ENCODE results near the gene MYB. TPM values are rescaled to one million over a fixed set of nuclear protein-coding genes. Genes with fewer than 3 reads are reported as not detected.

MYB gene
- total and polyA plus RNA-seq, 2 experiments from 2014 or later = 0.10 to 1.2 TPM

GRCh38 chr6:135165031-135165430, 16.1 kb upstream of the MYB start:
- Histone ChIP-seq H3K4me1 (ENCODE audit: insufficient read depth) (no peaks in the 10 kb centered on the region), H3K9me2 (ENCODE audit: insufficient read depth) (no peaks in the 10 kb centered on the region), H3K36me3 (ENCODE audit: low read depth) (no peaks in the 10 kb centered on the region), H3K27me3 (replicated peaks; ENCODE audit: insufficient read depth) (no peaks in the 10 kb centered on the region), H3K27ac (no peak overlapping the region), H3K79me2 (ENCODE audit: insufficient read depth) (no peaks in the 10 kb centered on the region), H3K4me2 (ENCODE audit: unreplicated experiment) (no peak overlapping the region), H3K9me3 (ENCODE audit: low read depth) (no peaks in the 10 kb centered on the region), H3K4me3 (no peak overlapping the region), H2AFZ (no peak overlapping the region), H4K20me1 (ENCODE audit: insufficient read depth) (no peaks in the 10 kb centered on the region), H3F3A (ENCODE audit: insufficient read depth) (no peaks in the 10 kb centered on the region), H3K9ac (no peak overlapping the region)
- WGBS, 2 experiments (ENCODE audit: low coverage in 1 of 2, low lambda C conversion rate in 2 of 2, missing lambda C conversion rate in 2 of 2) = 35 to 43% methylated on average over 2 of the region's 2 CpGs
- DNase-seq = no peak
- in situ Hi-C loops (cut with MboI) = no loop called here
- no peak for TF ChIP-seq EZH2phosphoT487 (IDR thresholded peaks at IDR 0.05; ENCODE audit: insufficient read depth, low read depth)
- no peak for TF ChIP-seq EZH2 (IDR thresholded peaks at IDR 0.05; ENCODE audit: insufficient read depth, poor library complexity, severe bottlenecking)

GRCh38 chr6:135166515-135166914, 14.6 kb upstream of the MYB start:
- 73 to 84% methylated on average over 3 of the region's 3 CpGs for WGBS, 2 experiments (ENCODE audit: low coverage in 1 of 2, low lambda C conversion rate in 2 of 2, missing lambda C conversion rate in 2 of 2)

GRCh38 chr6:135167617-135168016, 13.5 kb upstream of the MYB start:
- Histone ChIP-seq H3K4me2 (ENCODE audit: unreplicated experiment) (no peak overlapping the region), H2AFZ (no peak overlapping the region), H3K4me3 (no peak overlapping the region), H3K36me3 (ENCODE audit: low read depth) (no peaks in the 10 kb centered on the region), H3K27ac (no peak overlapping the region), H3F3A (ENCODE audit: insufficient read depth) (no peaks in the 10 kb centered on the region), H3K9me3 (ENCODE audit: low read depth) (no peaks in the 10 kb centered on the region), H3K4me1 (ENCODE audit: insufficient read depth) (no peaks in the 10 kb centered on the region), H3K27me3 (replicated peaks; ENCODE audit: insufficient read depth) (no peaks in the 10 kb centered on the region), H3K9me2 (ENCODE audit: insufficient read depth) (no peaks in the 10 kb centered on the region), H3K9ac (no peak overlapping the region), H3K79me2 (ENCODE audit: insufficient read depth) (no peaks in the 10 kb centered on the region), H4K20me1 (ENCODE audit: insufficient read depth) (no peaks in the 10 kb centered on the region)
- WGBS, 2 experiments (ENCODE audit: low coverage in 1 of 2, low lambda C conversion rate in 2 of 2, missing lambda C conversion rate in 2 of 2) = 86 to 96% methylated on average over 1 of the region's 1 CpG
- in situ Hi-C loops (cut with MboI) = no loop called here
- DNase-seq = no peak
- TF ChIP-seq EZH2 (IDR thresholded peaks at IDR 0.05; ENCODE audit: insufficient read depth, poor library complexity, severe bottlenecking) (no peak), EZH2phosphoT487 (IDR thresholded peaks at IDR 0.05; ENCODE audit: insufficient read depth, low read depth) (no peak)

More at GRCh38 chr6:135166515-135166914, 14.6 kb upstream of the MYB start:
- Histone ChIP-seq H3K36me3 (ENCODE audit: low read depth) (no peaks in the 10 kb centered on the region), H3K4me3 (no peak overlapping the region), H3K79me2 (ENCODE audit: insufficient read depth) (no peaks in the 10 kb centered on the region), H3F3A (ENCODE audit: insufficient read depth) (no peaks in the 10 kb centered on the region), H3K9me2 (ENCODE audit: insufficient read depth) (no peaks in the 10 kb centered on the region), H3K9ac (no peak overlapping the region), H3K4me2 (ENCODE audit: unreplicated experiment) (no peak overlapping the region), H3K4me1 (ENCODE audit: insufficient read depth) (no peaks in the 10 kb centered on the region), H3K27me3 (replicated peaks; ENCODE audit: insufficient read depth) (no peaks in the 10 kb centered on the region), H4K20me1 (ENCODE audit: insufficient read depth) (no peaks in the 10 kb centered on the region), H3K27ac (no peak overlapping the region), H2AFZ (no peak overlapping the region), H3K9me3 (ENCODE audit: low read depth) (no peaks in the 10 kb centered on the region)
- TF ChIP-seq EZH2 (IDR thresholded peaks at IDR 0.05; ENCODE audit: insufficient read depth, poor library complexity, severe bottlenecking) = no peak
- no peak for DNase-seq
- in situ Hi-C loops (cut with MboI) = no loop called here

GRCh38 chr6:135168766-135169165, 12.3 kb upstream of the MYB start:
- H4K20me1 ChIP-seq (ENCODE audit: insufficient read depth) = no peaks in the 10 kb centered on the region
- no peaks in the 10 kb centered on the region for H3K79me2 ChIP-seq (ENCODE audit: insufficient read depth)
- TF ChIP-seq EZH2 (IDR thresholded peaks at IDR 0.05; ENCODE audit: insufficient read depth, poor library complexity, severe bottlenecking) (no peak), EZH2phosphoT487 (IDR thresholded peaks at IDR 0.05; ENCODE audit: insufficient read depth, low read depth) (no peak)
- no peaks in the 10 kb centered on the region for H3K9me3 ChIP-seq (ENCODE audit: low read depth)
- in situ Hi-C loops (cut with MboI) = no loop called here
- H3K27me3 ChIP-seq (replicated peaks; ENCODE audit: insufficient read depth) = no peaks in the 10 kb centered on the region
- no peak overlapping the region for H3K9ac ChIP-seq
- no peaks in the 10 kb centered on the region for H3K4me1 ChIP-seq (ENCODE audit: insufficient read depth)
- DNase-seq = no peak
- H2AFZ ChIP-seq = no peak overlapping the region
- no peaks in the 10 kb centered on the region for H3K9me2 ChIP-seq (ENCODE audit: insufficient read depth)
- no peaks in the 10 kb centered on the region for H3K36me3 ChIP-seq (ENCODE audit: low read depth)
- H3F3A ChIP-seq (ENCODE audit: insufficient read depth) = no peaks in the 10 kb centered on the region
- H3K4me3 ChIP-seq = no peak overlapping the region
- H3K4me2 ChIP-seq (ENCODE audit: unreplicated experiment) = no peak overlapping the region
- H3K27ac ChIP-seq = no peak overlapping the region

- Histone ChIP-seq H3K4me2 (ENCODE audit: unreplicated experiment) (no peak overlapping the region), H3K9me3 (ENCODE audit: low read depth) (no peaks in the 10 kb centered on the region), H3K4me1 (ENCODE audit: insufficient read depth) (no peaks in the 10 kb centered on the region), H4K20me1 (ENCODE audit: insufficient read depth) (no peaks in the 10 kb centered on the region), H3K9me2 (ENCODE audit: insufficient read depth) (no peaks in the 10 kb centered on the region), H3K9ac (no peak overlapping the region), H3F3A (ENCODE audit: insufficient read depth) (no peaks in the 10 kb centered on the region), H3K36me3 (ENCODE audit: low read depth) (no peaks in the 10 kb centered on the region), H3K4me3 (no peak overlapping the region), H3K79me2 (ENCODE audit: insufficient read depth) (no peaks in the 10 kb centered on the region), H3K27me3 (replicated peaks; ENCODE audit: insufficient read depth) (no peaks in the 10 kb centered on the region), H3K27ac (no peak overlapping the region), H2AFZ (no peak overlapping the region)
- DNase-seq = no peak
- in situ Hi-C loops (cut with MboI) = no loop called here
- TF ChIP-seq EZH2phosphoT487 (IDR thresholded peaks at IDR 0.05; ENCODE audit: insufficient read depth, low read depth) = no peak
- TF ChIP-seq EZH2 (IDR thresholded peaks at IDR 0.05; ENCODE audit: insufficient read depth, poor library complexity, severe bottlenecking) = no peak
- WGBS, 2 experiments (ENCODE audit: low coverage in 1 of 2, low lambda C conversion rate in 2 of 2, missing lambda C conversion rate in 2 of 2) = 71 to 88% methylated on average over 2 of the region's 2 CpGs
Measured at GRCh38 chr6:135170238-135170637, 10.9 kb upstream of the MYB start.

All from GM23248 (cell line).